Kidney (tissue), 14 donors: ENCODE data around the gene PDXP. TPM values are rescaled to one million over a fixed set of nuclear protein-coding genes. Genes with fewer than 3 reads are reported as not detected.

ENCODE experiments used
- DNase-seq, 5 donors: peaks; one replicate each; pipeline ENCODE4 v3.0.0-alpha.2; 2013 to 2020
- FAIRE-seq: peaks from 2 replicates; lab custom pipeline; 2012; peaks lifted over from hg19 to GRCh38; lab: Jason Lieb, UNC
- H3K27ac ChIP-seq, 2 donors: one replicate each; pipeline ENCODE4 v1.7.0; 2013; ENCODE audit warnings: low read depth in 2 of 2, low read length in 2 of 2, inconsistent platforms in 1 of 2
- H3K27me3 ChIP-seq: one replicate; pipeline ENCODE4 v1.7.1; 2013; ENCODE audit warnings: low read length, inconsistent platforms; ENCODE audit not compliant: control insufficient read depth, insufficient read depth
- H3K36me3 ChIP-seq, 3 donors: one replicate each; pipeline versions ENCODE4 v1.7.0 to v1.7.1; 2013; ENCODE audit warnings: low read length in 3 of 3, control low read depth in 1 of 3, inconsistent platforms in 1 of 3; ENCODE audit not compliant: insufficient read depth in 3 of 3, control insufficient read depth in 2 of 3
- H3K4me1 ChIP-seq, 3 donors: one replicate each; pipeline versions ENCODE4 v1.7.0 to v1.7.1; 2013; ENCODE audit warnings: low read length in 3 of 3, inconsistent platforms in 1 of 3, low read depth in 1 of 3; ENCODE audit not compliant: control insufficient read depth in 2 of 3, insufficient read depth in 2 of 3
- H3K4me3 ChIP-seq, 3 donors: one replicate each; pipeline versions ENCODE4 v1.7.0 to v1.8.1; 2013; ENCODE audit warnings: low read length in 3 of 3, control low read depth in 1 of 3, inconsistent platforms in 1 of 3
- H3K9ac ChIP-seq, 3 donors: one replicate each; pipeline versions ENCODE4 v1.7.0 to v1.7.1; 2013; ENCODE audit warnings: low read length in 3 of 3, control low read depth in 1 of 3, inconsistent platforms in 1 of 3
- H3K9me3 ChIP-seq, 3 donors: one replicate each; pipeline versions ENCODE4 v1.7.0 to v1.7.1; 2013; ENCODE audit warnings: low read length in 3 of 3, control low read depth in 1 of 3, inconsistent platforms in 1 of 3; ENCODE audit not compliant: control insufficient read depth in 2 of 3, insufficient read depth in 1 of 3
- CTCF ChIP-seq: IDR thresholded peaks from 3 replicates; pipeline ENCODE4 v1.5.1; 2012; ENCODE audit warnings: mild to moderate bottlenecking, moderate library complexity, borderline replicate concordance; ENCODE audit not compliant: insufficient read depth; ENCODE audit errors: extremely low read depth
- intact Hi-C: fragments of 100-400 bp; cut with DNase I; formaldehyde crosslinking; loops from one replicate; pipeline ENCODE4 v1.11.1; 2022
- polyA plus RNA-seq: library from polyadenylated mRNA; stranded (reverse); fragments of 350-450 nt; fragmentation: Illumina TruSeq; extraction: RNeasy Lipid Tissue Mini Kit (QIAGEN cat#74804); gene quantifications from one replicate; pipeline ENCODE4 v1.2.3, GENCODE V29; 2014; ENCODE audit warnings: low read depth, low replicate concordance; ENCODE audit not compliant: insufficient read depth
- total RNA-seq: library from RNA; stranded (reverse); fragmentation: NEBNext Ultra II Directional; extraction: Animal tissue kit (Norgen Biotek cat#: 25700); gene quantifications from one replicate; pipeline ENCODE4 v1.2.1, GENCODE V29; 2021
- donor health status: control.
- donor health status: control.
- donor health status: control.
- donor health status: control.
- donor health status: control.
- donor health status: DM: yes; HTN: yes; CAD: no.
- donor health status: Normal renal cell carcinoma (clear cell type).

Gene PDXP
- total and polyA plus RNA-seq, 2 donors from 2014 or later, result 6.3 to 29.6 TPM

GRCh38 chr22:37659897-37660708 lies 1.6 kb downstream of the PDXP start:
- Histone ChIP-seq H3K4me1 (peaks cover 5 to 28% (median 9%) of the 10 kb centered on the region in 3 donors), H3K27ac (no peak overlapping the region), H3K4me3 (peak overlapping the region in 2 of 3 donors; percentile 66 to 67), H3K27me3 (no peaks in the 10 kb centered on the region), H3K9me3 (no peaks in the 10 kb centered on the region), H3K36me3 (no peaks in the 10 kb centered on the region), H3K9ac (peak overlapping the region in 1 of 3 donors; percentile 51)
- no peak for DNase-seq
- intact Hi-C loops, result no loop called here
- no peak for TF ChIP-seq CTCF
- FAIRE-seq, result no peak

GRCh38 chr22:37660709-37661045 lies 2.2 kb downstream of the PDXP start:
- Histone ChIP-seq H3K4me3 (peak overlapping the region in 1 of 3 donors; percentile 67), H3K9ac (no peak overlapping the region), H3K4me1 (peaks cover 5 to 28% (median 9%) of the 10 kb centered on the region in 3 donors), H3K36me3 (peaks cover 0 to 5% (median 0%) of the 10 kb centered on the region in 3 donors), H3K27me3 (no peaks in the 10 kb centered on the region), H3K9me3 (no peaks in the 10 kb centered on the region), H3K27ac (no peak overlapping the region)
- no peak for TF ChIP-seq CTCF
- DNase-seq (no peak), FAIRE-seq (no peak)
- intact Hi-C loops, result no loop called here

GRCh38 chr22:37661160-37661924 lies 2.8 kb downstream of the PDXP start:
- intact Hi-C loops, result no loop called here
- H3K4me3 ChIP-seq, result no peak overlapping the region
- H3K27ac ChIP-seq, result peak overlapping the region in 1 of 2 donors; percentile 41
- DNase-seq (peak in 3 of 5 donors; percentile 61 to 81 (median 81)), FAIRE-seq (no peak)
- peak; percentile 20 for TF ChIP-seq CTCF
- peaks cover 5 to 28% (median 9%) of the 10 kb centered on the region in 3 donors for H3K4me1 ChIP-seq
- peaks cover 0 to 8% (median 0%) of the 10 kb centered on the region in 3 donors for H3K36me3 ChIP-seq
- H3K9me3 ChIP-seq, result no peaks in the 10 kb centered on the region
- no peaks in the 10 kb centered on the region for H3K27me3 ChIP-seq
- peak overlapping the region in 1 of 3 donors; percentile 2 for H3K9ac ChIP-seq
